Tracheal epithelial cell (primary cell): ENCODE data around the gene DMRTC1B. TPM values are rescaled to one million over a fixed set of nuclear protein-coding genes. Genes with fewer than 3 reads are reported as not detected.

ENCODE experiments used
- total RNA-seq: library from RNA; depleted of rRNA; stranded (reverse); fragments of >200 nt; gene quantifications from 2 replicates; pipeline ENCODE4 v1.2.1, GENCODE V29; 2014

The DMRTC1B gene
- not detected in 2 replicates for total RNA-seq

GRCh38 chrX:72776653-72777466 is at the start of gene DMRTC1B:
Gene DMRTC1B, plus strand, starts transcription at chrX:72776890. Its CDS starts 68,246 bp downstream, at chrX:72845136.

GRCh38 chrX:72782560-72782959 is 5.9 kb downstream of the DMRTC1B start, which contains the start of gene FAM236B:
Gene FAM236B, minus strand, starts transcription at chrX:72782660. Its CDS starts 100 bp downstream, at chrX:72782560.

GRCh38 chrX:72808110-72808509 is 31.4 kb downstream of the DMRTC1B start, which contains the start of gene FAM236D:
Gene FAM236D, minus strand, starts transcription at chrX:72808210. Its CDS starts 100 bp downstream, at chrX:72808110.

Other genes with a start within 250 kb of the DMRTC1B start
- gene HDAC8, start 204.0 kb upstream of the DMRTC1B start, total RNA-seq: 17.1 and 19.3 TPM in 2 replicates
- 12.8 and 14.9 TPM in 2 replicates for gene PHKA1, start 62.6 kb upstream of the DMRTC1B start, total RNA-seq
- gene FAM236B, start 5.8 kb downstream of the DMRTC1B start, total RNA-seq: not detected in 2 replicates
- not detected in 2 replicates for gene FAM236D, start 31.3 kb downstream of the DMRTC1B start, total RNA-seq
- not detected in 2 replicates for gene FAM236C, start 135.7 kb downstream of the DMRTC1B start, total RNA-seq
- gene FAM236A, start 161.3 kb downstream of the DMRTC1B start, total RNA-seq: not detected in 2 replicates
- not detected in 2 replicates for gene DMRTC1, start 166.9 kb downstream of the DMRTC1B start, total RNA-seq
- gene PABPC1L2B, start 226.0 kb downstream of the DMRTC1B start, total RNA-seq: not detected in 2 replicates